ENCODE data around the gene TNIK. TPM values are rescaled to one million over a fixed set of nuclear protein-coding genes. Genes with fewer than 3 reads are reported as not detected.
A peak's percentile ranks its signal among the peaks of the same experiment; 100 is the strongest.

Gene TNIK
- total and polyA plus RNA-seq, 8 donors = 2.1 to 40.2 (median 10.1) TPM

- Histone ChIP-seq H3K4me3 (no peak overlapping the region), H3K4me1 (peaks cover 3 to 31% (median 19%) of the 10 kb centered on the region in 4 donors), H3K9me3 (no peaks in the 10 kb centered on the region), H3K27me3 (no peaks in the 10 kb centered on the region), H3K27ac (no peak overlapping the region), H3K36me3 (peaks cover 0 to 4% (median 0%) of the 10 kb centered on the region in 4 donors)
- intact Hi-C loops (cut with DNase I; ENCODE audit: low total_unique reads) = no loop called here
- no peak for DNase-seq
- TF ChIP-seq POLR2AphosphoS5 (IDR thresholded peaks at IDR 0.05) (no peak), EP300 (IDR thresholded peaks at IDR 0.05) (no peak), POLR2A (IDR thresholded peaks at IDR 0.05) (no peak), CTCF (IDR thresholded peaks at IDR 0.05) (no peak)
- 85 to 98% (median 94%) methylated on average over 3 of the region's 3 CpGs for WGBS, 5 donors
Measured at GRCh38 chr3:171177056-171177455, 283.1 kb downstream of the TNIK start.

- H3K27ac ChIP-seq = peak overlapping the region in 3 of 5 donors; percentile 45 to 53 (median 52)
- no peak for DNase-seq
- TF ChIP-seq POLR2AphosphoS5 (IDR thresholded peaks at IDR 0.05) (no peak), CTCF (IDR thresholded peaks at IDR 0.05) (no peak), EP300 (IDR thresholded peaks at IDR 0.05) (no peak), POLR2A (IDR thresholded peaks at IDR 0.05) (no peak)
- peaks cover 3 to 31% (median 19%) of the 10 kb centered on the region in 4 donors for H3K4me1 ChIP-seq
- H3K9me3 ChIP-seq = no peaks in the 10 kb centered on the region
- H3K36me3 ChIP-seq = peaks cover 0 to 4% (median 0%) of the 10 kb centered on the region in 4 donors
- no peaks in the 10 kb centered on the region for H3K27me3 ChIP-seq
- H3K4me3 ChIP-seq = no peak overlapping the region
- intact Hi-C loops (cut with DNase I; ENCODE audit: low total_unique reads) = no loop called here
- WGBS, 5 donors = 80 to 94% (median 91%) methylated on average over 5 of the region's 5 CpGs
Measured at GRCh38 chr3:171176244-171176933, 283.8 kb downstream of the TNIK start.

- Histone ChIP-seq H3K27ac (peak overlapping the region in 3 of 5 donors; percentile 45 to 53 (median 52)), H3K4me1 (peaks cover 8 to 36% (median 21%) of the 10 kb centered on the region in 4 donors), H3K9me3 (no peaks in the 10 kb centered on the region), H3K4me3 (no peak overlapping the region), H3K27me3 (no peaks in the 10 kb centered on the region), H3K36me3 (peaks cover 0 to 4% (median 0%) of the 10 kb centered on the region in 4 donors)
- TF ChIP-seq POLR2A (IDR thresholded peaks at IDR 0.05) (no peak), CTCF (IDR thresholded peaks at IDR 0.05) (no peak), EP300 (IDR thresholded peaks at IDR 0.05) (no peak), POLR2AphosphoS5 (IDR thresholded peaks at IDR 0.05) (no peak)
- DNase-seq = no peak
- 63 to 80% (median 66%) methylated on average over 7 of the region's 7 CpGs for WGBS, 5 donors
- intact Hi-C loops (cut with DNase I; ENCODE audit: low total_unique reads) = no loop called here
Measured at GRCh38 chr3:171175741-171176234, 284.4 kb downstream of the TNIK start.

GRCh38 chr3:171173736-171174135, 286.5 kb downstream of the TNIK start:
- no peak for TF ChIP-seq POLR2A (IDR thresholded peaks at IDR 0.05)
- no peak for TF ChIP-seq EP300 (IDR thresholded peaks at IDR 0.05)
- TF ChIP-seq POLR2AphosphoS5 (IDR thresholded peaks at IDR 0.05) = no peak
- no peak for TF ChIP-seq CTCF (IDR thresholded peaks at IDR 0.05)
- WGBS, 5 donors = 65 to 84% (median 81%) methylated on average over 6 of the region's 6 CpGs
- H3K4me3 ChIP-seq = no peak overlapping the region
- H3K9me3 ChIP-seq = no peaks in the 10 kb centered on the region
- H3K27ac ChIP-seq = no peak overlapping the region
- H3K4me1 ChIP-seq = peaks cover 8 to 37% (median 22%) of the 10 kb centered on the region in 4 donors
- DNase-seq = peak in 1 of 2 donors; percentile 51
- peaks cover 0 to 4% (median 0%) of the 10 kb centered on the region in 4 donors for H3K36me3 ChIP-seq
- H3K27me3 ChIP-seq = no peaks in the 10 kb centered on the region
- intact Hi-C loops (cut with DNase I; ENCODE audit: low total_unique reads) = no loop called here

All from stomach (tissue), 9 donors.